HG03469 (cell line): ENCODE results near the gene GRAMD1B.

Source experiments
- ATAC-seq: cut with Tn5 transposase; IDR thresholded peaks from one replicate; pipeline ENCODE4 v1.9.1; 2021; ENCODE audit warnings: mild to moderate bottlenecking, moderate library complexity, moderate number of reproducible peaks; ENCODE audit not compliant: unreplicated experiment

The GRAMD1B gene

GRCh38 chr11:123584737-123585136 lies 154.7 kb downstream of the GRAMD1B start:
- no peak for ATAC-seq

- ATAC-seq, result no peak
These were observed 155.1 kb downstream of the GRAMD1B start for GRCh38 chr11:123585206-123585605.

- no peak for ATAC-seq
These were observed 155.6 kb downstream of the GRAMD1B start for GRCh38 chr11:123585706-123586105.

- no peak for ATAC-seq
These were observed 156.5 kb downstream of the GRAMD1B start for GRCh38 chr11:123586568-123586967.

GRCh38 chr11:123587044-123587443 lies 157.0 kb downstream of the GRAMD1B start:
- ATAC-seq, result no peak

GRCh38 chr11:123587559-123587958 lies 157.5 kb downstream of the GRAMD1B start:
- ATAC-seq, result no peak

- ATAC-seq, result no peak
These were observed 158.2 kb downstream of the GRAMD1B start for GRCh38 chr11:123588117-123588863.

- ATAC-seq, result no peak
These were observed 158.8 kb downstream of the GRAMD1B start for GRCh38 chr11:123588864-123589262.

- no peak for ATAC-seq
These were observed 160.3 kb downstream of the GRAMD1B start for GRCh38 chr11:123590296-123590912.

GRCh38 chr11:123593570-123593969 lies 163.5 kb downstream of the GRAMD1B start:
- ATAC-seq, result no peak

- ATAC-seq, result no peak
These were observed 164.3 kb downstream of the GRAMD1B start for GRCh38 chr11:123594188-123594901.

- no peak for ATAC-seq
These were observed 164.9 kb downstream of the GRAMD1B start for GRCh38 chr11:123594921-123595320.

GRCh38 chr11:123597859-123598258 lies 167.8 kb downstream of the GRAMD1B start:
- no peak for ATAC-seq

- no peak for ATAC-seq
These were observed 171.1 kb downstream of the GRAMD1B start for GRCh38 chr11:123601136-123601535.

- no peak for ATAC-seq
These were observed 171.7 kb downstream of the GRAMD1B start for GRCh38 chr11:123601743-123602142.

GRCh38 chr11:123603666-123604065 lies 173.6 kb downstream of the GRAMD1B start:
- ATAC-seq, result no peak

- ATAC-seq, result no peak
These were observed 177.7 kb downstream of the GRAMD1B start for GRCh38 chr11:123607781-123608180.

GRCh38 chr11:123608371-123608770 lies 178.3 kb downstream of the GRAMD1B start:
- no peak for ATAC-seq

GRCh38 chr11:123608945-123609344 lies 178.9 kb downstream of the GRAMD1B start:
- ATAC-seq, result no peak

GRCh38 chr11:123611698-123612097 lies 181.6 kb downstream of the GRAMD1B start:
- ATAC-seq, result no peak

GRCh38 chr11:123616505-123617198 lies 186.6 kb downstream of the GRAMD1B start:
- ATAC-seq, result no peak
